H4 (cell line): ENCODE results near the gene TSPAN6. TPM values are rescaled to one million over a fixed set of nuclear protein-coding genes. Genes with fewer than 3 reads are reported as not detected.
A peak's percentile ranks its signal among the peaks of the same experiment; 100 is the strongest.

ENCODE experiments used
- DNase-seq: peaks from one replicate; pipeline ENCODE4 v3.0.0-alpha.2; 2015; ENCODE audit warnings: low spot score
- total RNA-seq: library from RNA; depleted of rRNA; stranded (reverse); fragments of >200 nt; shearing (Covaris generic); gene quantifications from 2 replicates; pipeline ENCODE4 v1.2.3, GENCODE V29; 2014

The TSPAN6 gene
- total RNA-seq, 1 experiment from 2014 or later: 53.5 TPM

DNA sequence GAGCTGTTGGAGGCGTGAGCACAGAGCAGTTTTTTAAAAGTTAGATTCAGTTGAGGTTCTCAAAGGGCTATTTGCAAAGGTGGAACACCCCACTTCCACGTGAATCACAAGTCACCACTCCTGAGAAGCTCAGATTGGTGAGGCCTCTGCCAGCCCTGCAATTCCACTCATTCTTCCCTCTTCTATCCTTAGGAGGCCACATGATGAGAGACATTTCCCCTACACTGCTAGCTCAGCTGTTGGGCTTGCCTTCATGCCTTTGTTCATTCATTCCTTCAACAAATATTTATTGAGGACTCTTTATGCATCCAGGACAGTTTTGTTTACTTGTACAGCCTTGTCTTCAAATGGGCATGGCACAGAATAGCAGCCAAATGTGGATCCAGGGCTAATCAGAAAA is 11.1 kb upstream of the TSPAN6 start:
- DNase-seq: no peak

DNA sequence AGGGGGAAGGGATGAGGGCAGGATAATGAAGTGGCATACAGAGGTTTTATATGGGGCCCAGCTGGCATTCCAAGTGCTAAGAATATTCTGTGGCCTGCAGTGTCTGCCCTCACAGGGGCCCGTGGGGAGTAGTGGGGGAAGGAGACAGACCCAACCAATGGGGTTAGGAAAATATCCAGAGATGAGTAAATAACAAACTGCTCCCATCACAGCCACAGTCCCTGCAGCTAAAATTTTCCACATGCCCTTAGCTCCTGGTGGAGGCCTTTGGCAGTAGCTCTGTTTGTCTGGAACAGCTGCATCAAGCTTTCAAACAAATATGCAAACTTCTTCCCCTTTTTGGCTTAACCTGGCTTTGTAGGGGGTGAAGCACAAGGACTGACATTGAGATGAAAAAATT is 10.5 kb upstream of the TSPAN6 start:
- DNase-seq: peak; percentile 5

DNA sequence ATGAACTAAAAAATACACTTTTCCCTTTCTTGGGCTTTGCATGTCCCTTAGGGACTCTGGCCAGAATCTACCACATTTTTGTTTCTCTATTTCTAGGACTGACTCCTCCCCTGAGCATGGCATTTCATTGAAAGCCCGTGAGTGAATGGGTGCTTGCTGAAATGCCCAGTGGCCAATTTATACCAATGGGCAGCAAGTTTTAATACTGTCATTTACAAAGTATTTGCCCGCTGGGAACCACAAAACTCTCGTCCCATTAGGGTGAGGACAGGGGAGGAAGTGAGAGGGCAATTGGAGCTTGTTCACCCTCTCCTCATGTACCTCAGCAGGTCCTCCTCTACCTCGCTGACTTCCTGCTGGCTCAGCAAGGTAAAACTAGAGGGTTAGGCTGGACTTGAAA is 8.5 kb upstream of the TSPAN6 start:
- DNase-seq: peak; percentile 30

DNA sequence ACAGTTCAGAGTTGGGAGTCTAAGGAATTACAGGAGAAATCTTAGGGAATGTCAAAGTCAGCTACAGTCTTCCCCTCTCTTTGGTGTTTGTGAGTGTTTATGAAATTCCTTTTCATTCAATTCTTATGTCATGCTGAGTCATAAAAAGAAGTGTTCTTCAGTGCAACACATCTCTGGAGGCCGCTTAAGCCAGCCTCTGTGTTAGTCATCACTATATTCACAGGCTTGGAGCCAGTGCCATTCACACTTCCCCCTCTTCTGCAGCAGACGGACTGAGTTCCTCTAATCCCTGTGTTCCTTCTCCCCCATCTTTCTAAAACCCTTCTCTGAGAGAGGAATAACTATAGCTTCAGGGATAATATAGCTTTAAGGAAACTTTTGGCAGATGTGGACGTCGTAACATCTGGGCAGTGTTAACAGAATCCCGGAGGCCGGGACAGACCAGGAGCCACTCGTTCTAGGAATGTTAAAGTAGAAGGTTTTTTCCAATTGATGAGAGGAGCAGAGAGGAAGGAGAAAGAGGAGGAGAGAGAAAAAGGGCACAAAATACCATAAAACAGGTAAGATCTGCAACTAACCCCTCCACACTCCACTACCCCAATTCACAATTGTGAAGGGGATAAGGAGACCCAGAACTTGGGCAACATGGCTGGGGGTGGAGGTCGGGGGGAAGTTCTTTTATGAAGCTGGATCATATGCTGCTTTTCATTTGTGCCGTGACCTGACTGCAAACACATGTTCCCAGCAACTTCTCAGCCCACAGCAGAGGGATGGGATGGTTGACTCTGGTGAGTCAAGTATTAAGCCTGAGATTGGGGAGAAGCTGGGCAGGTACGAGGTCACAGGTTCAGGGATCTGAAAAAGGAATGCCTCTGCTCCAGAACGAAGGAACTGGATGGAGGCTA is 7.6 kb upstream of the TSPAN6 start, which contains the start of gene SRPX2:
SRPX2 (plus strand) TSS at position 244 of the 905 bp plus-strand sequence. CDS start 2,124 bp downstream, outside the sequence.
- peak; percentile 89 for DNase-seq

DNA sequence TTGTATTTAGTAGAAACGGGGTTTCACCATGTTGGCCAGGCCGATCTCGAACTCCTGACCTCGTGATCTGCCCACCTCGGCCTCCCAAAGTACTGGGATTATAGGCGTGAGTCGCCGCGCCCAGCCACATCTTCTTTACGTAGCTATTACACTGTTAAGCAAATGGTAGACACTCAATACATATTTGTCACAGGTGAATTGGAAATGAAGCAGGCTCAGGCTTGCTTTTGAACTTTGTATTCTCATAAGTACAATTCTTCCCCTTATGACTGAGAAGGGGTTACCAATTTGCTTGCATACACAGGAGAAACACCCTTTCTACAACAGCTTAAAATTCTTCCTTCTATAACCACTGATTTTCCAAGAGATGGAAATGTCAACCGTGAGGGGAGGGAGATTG is 6.6 kb upstream of the TSPAN6 start:
- no peak for DNase-seq

DNA sequence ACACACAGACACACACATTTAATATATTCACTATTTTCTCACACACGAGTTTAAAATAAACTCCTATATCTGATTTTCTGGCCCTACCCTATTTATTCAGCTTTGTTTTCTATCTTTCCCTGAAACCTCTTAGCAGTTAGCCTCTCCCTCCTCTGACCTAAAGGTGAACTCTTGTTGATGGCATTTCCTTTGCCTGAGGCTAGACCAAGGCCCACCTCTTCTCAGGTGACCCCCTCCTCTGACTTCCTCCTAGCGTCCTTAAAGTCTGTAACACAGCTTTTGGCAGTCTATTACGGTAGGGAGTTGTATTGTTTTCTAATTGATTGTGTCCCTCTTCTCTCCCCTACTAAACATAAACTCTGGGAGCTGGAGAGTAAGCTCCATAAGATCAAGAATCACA is 5.7 kb upstream of the TSPAN6 start:
- DNase-seq: no peak

DNA sequence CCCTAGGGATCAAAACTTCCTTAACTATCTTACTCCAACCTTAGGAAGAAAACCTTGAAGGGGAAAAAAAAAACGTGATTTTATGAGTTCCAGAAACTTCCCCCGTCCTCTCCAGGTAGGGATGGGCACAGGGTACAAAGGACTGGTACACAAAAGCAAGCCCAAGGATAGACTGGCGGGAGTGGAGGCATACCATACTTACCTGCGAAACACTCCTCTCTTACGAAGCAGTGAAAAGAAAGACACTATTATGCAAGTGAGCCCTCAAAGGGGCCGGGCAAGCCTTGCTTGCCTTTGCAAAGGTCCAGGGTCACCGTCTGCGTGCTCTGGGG is 651 bp downstream of the TSPAN6 start:
- DNase-seq: no peak

DNA sequence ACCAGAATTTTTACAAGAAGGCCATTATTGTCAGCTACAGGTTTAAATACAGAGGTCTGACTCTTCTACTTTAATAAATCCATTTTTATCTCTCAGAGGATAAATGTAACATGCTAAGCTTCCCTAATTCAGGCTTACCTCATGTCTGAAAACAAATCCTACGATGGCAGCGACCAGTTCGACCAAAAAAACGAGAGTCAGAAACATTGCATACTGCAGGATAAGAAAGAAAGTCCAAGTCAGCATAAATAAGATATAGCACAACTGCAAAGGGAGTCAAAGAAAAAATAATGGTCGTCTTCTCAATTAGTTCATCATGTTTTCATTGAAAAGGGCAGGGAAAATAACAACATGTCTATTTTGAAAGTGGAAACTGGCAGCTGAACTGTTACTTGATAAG is 1.6 kb downstream of the TSPAN6 start:
- DNase-seq: no peak

DNA sequence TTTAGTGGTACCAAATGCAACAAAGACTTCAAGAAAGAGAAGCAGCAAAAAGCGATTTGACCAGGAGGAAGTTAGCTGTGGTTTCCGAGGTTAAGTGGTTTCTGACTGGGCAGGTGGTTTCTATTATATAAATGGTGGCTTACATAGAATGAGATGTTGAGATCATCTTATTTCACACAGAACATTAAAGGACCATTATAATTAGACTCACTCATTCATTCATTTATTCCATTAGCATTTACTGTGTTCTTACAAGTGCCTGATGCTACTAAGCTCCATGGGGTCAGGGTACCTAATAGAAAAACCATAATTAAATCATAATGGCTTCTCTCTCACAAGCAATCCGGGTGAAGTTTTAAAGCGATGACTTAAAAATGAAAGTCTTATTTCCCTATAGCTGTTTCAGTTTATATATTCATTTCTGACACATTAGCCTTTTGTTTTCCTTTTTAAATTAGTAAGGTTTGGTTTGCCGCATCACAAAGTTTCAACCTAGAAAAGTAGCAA is 10.6 kb downstream of the TSPAN6 start:
- DNase-seq: no peak

DNA sequence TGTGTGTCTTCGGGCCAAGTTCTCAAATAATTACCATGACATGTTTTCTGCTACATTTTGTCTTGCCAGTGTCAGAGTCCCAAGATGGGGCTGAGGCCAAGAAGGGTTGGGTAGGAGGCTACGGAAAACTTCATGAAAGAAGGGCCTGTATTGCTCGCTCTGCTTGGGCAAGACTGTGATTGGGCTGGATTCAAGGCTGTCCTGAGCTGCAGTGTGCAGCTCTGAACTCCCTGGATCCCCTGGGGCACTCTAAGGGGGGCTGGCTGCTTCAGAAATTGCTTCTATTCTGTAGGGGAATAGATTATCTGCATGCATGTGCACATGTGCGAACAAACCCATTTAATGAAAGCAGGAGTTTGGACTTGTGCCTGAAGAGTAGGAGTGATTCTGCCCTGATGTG is 13.6 kb downstream of the TSPAN6 start:
- no peak for DNase-seq

DNA sequence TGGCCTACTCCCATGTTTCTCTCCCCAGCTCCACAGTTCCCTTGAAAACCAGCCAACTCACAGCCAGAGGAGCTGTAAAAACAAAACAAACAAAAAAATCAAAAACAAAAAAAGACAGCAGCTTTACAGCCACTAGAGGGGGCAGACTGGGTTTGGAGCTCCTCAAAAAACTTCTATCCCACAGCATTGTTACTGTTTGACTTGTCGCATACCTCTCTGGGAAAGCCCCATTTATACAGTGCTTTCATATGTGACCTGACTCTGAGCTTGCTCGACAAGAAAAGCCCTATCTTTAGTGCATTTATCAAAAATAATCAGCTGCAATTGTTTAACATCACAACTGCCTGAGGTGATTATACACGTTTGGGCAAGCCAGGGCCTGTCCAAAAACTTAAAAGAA is 21.6 kb downstream of the TSPAN6 start:
- peak; percentile 59 for DNase-seq

DNA sequence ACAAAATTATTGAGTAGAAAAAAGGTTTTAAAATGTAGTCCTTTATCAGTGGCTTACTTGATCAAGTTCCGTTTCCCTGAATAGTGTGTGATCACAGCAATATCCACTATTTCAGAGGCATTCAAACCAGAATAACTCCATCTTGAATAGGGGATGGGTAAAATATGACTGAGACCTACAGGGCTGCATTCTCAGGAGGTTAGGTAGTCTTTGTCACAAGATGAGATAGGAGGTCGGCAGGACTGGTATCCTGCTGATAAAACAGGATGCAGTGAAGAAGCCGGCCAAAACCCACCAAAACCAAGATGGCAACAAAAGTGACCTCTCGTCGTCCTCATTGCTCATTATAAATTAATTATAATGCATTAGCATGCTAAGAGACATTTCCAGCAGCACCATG is 24.7 kb downstream of the TSPAN6 start:
- no peak for DNase-seq

DNA sequence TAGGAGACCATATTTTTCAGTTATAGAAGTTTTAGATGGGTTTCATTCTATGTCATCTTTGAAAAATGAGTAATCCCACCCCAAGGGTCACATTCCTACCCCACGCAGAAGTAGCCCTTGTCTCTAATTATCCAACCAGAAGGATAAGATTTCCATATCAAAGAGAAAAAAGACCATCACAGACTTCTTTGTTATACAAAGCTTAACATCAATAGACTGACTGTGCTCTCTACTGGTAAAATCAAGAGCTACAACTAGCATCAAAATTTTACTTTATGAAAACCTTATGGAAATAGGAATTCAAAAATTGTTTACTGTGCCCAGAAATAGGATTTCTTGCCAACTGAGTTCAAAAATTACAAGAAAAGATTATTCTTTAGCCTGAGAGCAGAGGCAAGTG is 27.0 kb downstream of the TSPAN6 start:
- no peak for DNase-seq

DNA sequence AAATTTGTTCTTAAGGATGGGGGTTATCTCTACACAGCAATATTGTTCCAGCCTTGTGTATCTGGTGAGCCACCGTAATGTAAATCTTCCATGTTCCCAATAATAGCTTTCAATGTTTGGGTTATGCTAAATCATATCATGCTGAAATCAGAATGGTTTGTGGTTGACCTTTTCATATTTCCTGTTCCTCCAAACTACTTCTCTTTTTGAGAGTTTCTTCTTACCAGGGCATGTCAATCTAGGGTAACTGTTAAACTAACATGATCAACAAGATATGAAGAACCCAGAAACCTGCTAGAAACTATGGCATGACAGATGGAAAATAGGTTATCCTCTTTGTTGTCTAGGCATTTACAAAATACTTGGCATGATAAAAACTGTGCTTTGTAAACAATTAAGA is 29.9 kb downstream of the TSPAN6 start:
- no peak for DNase-seq

DNA sequence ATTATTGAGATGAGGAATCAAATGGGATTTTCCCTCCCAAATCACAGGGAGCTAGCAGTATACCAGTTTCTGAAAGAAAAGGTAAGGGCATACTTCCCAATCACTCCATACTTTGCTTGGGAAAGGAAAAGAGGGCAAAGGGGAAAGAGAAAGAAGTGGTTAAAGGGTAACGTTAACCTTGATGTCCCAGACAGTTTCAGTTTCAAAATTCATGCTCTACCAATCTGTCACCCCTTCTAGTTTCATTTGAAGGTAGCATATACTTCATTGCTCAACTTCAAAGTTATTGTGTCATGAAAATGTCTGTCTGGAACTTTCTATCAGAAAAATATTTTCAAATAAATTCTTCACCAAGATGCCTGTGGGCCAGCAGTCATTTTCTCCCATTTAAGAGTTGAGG is 35.8 kb downstream of the TSPAN6 start:
- no peak for DNase-seq

DNA sequence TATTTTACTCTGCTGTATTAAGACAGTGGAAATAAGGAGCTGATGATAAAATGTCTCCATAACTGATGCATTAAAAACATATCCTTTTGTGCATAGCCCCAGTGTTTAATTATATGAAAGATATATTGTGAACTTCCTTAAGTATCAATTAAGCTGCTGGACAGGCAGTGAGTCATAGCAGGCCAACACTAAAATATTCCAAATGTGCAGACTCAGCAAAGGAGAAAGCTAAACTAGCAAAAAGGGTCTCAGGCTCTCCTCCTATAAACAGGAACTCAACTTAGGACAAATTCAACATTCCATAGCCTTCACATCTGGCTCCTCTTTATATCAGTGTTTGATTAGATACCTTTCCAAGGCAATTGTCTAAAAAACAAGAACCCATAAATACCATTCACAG is 36.3 kb downstream of the TSPAN6 start:
- no peak for DNase-seq

DNA sequence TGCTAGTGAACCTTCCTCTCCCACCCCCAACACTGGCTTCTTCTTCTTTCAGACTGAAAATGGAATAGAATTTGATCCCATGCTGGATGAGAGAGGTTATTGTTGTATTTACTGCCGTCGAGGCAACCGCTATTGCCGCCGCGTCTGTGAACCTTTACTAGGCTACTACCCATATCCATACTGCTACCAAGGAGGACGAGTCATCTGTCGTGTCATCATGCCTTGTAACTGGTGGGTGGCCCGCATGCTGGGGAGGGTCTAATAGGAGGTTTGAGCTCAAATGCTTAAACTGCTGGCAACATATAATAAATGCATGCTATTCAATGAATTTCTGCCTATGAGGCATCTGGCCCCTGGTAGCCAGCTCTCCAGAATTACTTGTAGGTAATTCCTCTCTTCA is 37.1 kb downstream of the TSPAN6 start:
- no peak for DNase-seq

DNA sequence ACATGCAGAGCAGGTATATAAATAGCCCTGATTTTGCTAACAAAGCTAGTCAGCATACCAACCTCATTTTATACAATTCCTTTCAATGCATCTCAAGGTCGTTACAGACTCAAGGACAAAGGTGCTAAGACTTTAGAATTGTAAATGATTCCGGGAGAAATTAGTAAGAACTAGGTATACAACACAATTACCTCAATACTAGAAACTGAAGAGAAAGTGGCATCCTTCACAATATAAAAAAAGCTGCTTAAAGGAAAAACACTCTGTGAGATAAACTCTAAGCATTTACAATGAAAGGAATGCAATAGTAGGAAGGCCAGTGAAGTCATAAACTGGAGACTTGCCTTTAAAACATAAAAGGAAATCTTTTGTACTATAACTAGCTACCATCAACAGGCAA is 40.0 kb downstream of the TSPAN6 start:
- no peak for DNase-seq

DNA sequence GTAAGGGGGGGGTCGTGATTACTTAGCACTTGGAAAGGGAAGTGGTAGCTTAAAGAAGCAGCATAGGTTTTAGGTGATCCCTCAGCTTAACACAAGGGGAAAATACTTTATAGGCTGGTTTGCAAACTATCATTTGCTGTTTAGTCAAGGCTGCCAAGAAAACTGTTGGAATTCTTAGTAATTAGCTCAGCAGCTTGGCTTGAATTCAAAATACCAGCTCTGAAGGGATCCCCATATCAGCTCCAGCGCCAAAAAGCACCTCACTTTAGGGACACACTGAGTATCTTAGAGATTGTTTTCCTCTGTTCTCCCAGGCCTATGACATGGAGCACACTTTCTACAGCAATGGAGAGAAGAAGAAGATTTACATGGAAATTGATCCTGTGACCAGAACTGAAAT is 43.0 kb downstream of the TSPAN6 start:
- DNase-seq: no peak

DNA sequence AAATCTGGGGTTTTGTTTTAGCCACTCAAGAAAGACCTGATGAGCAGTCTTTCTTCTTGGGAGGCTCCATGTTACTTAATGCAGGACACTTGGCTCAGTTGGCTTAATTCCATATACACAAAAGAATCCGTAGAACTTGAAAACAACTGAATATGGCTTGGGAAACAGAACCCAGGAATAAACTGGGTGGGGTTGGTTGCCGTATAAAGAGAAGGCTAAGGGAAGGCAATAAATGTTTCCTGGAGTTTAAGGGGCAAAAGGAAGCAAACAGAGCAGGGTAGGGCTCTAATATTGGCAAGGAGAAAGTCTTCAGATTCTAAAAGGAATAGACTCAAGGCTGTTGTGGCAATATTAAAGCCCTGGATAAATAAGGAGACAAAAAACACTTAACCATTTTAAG is 43.5 kb downstream of the TSPAN6 start:
- no peak for DNase-seq

DNA sequence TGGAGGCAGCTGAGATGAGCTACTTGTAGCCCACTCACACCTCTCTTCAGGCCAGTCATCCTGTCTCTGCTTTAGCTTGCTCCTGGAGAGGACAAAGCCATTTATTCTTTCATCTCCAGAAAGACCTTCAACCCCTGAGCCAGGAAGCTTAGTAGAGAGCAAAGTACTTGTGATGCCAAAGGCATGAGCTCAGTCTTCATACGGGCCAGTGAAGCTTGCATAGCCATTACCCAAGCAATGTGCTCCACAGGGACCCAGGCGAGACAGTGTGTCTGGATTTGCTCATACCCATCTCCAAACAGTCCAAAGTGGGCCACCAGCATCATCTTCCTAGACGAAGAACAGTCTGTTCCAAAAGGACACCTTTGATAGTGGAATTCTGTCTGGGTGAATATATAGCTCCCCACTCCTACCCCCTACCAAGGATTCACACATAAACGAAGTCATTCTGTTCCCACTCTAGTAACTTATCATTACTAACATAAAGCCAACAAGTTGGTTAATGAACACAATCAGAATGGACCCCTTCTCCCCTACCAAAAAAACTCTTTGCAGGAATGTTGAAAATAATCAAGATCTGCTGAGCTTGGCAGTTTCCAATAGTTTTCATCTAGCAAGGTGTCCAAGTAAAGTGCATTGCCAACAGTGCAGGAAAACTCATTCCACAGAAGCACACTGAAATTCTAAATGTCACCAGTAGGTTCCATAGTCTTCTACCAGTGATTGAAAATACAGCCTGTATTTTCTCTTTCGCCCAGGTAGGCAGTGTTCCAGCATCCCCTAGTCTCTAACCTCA is 45.2 kb downstream of the TSPAN6 start:
- DNase-seq: no peak

DNA sequence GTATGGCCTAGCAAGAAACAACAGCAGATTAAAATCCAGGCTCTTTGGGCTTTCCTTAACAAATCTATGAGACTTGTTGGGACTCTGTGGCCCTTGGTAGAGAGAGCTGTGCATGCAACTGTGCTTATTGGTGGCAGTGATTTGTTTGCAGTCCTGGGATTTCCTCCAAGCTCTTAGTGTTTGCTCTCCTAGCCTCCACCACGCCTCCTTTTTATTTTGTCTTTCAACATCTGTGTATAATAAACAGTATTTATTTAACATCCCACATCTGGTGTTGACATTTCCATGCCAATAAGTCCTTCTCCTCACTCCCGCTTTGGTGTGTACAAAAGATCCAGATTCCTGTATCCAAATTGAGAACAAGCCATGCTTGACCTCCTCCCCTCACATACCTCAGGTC is 48.7 kb downstream of the TSPAN6 start:
- no peak for DNase-seq

DNA sequence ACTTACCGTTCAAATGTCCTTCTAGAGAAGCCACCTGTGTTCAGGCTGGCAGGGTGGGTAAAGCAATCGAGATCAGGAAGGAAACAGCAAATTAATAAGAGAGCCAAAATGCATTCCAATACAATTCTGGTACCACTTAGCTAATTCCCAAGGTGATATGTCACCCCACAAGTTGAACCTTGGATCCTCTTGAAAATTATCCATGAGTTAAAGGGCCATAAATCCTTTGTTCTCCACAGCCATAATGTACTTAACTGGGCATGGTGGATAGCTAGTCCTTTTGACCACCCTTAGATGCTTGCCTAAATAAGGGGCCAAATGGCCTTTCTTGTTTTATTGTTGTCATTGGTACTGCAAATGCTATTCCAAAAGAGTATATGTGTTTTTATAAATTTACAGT is 49.9 kb downstream of the TSPAN6 start:
- no peak for DNase-seq
